Measurements from ENCODE around the gene PCDHA12. TPM values are rescaled to one million over a fixed set of nuclear protein-coding genes. Genes with fewer than 3 reads are reported as not detected.
A peak's percentile ranks its signal among the peaks of the same experiment; 100 is the strongest.

PCDHA12 gene
- total RNA-seq, 1 donor = under 0.01 TPM

DNA sequence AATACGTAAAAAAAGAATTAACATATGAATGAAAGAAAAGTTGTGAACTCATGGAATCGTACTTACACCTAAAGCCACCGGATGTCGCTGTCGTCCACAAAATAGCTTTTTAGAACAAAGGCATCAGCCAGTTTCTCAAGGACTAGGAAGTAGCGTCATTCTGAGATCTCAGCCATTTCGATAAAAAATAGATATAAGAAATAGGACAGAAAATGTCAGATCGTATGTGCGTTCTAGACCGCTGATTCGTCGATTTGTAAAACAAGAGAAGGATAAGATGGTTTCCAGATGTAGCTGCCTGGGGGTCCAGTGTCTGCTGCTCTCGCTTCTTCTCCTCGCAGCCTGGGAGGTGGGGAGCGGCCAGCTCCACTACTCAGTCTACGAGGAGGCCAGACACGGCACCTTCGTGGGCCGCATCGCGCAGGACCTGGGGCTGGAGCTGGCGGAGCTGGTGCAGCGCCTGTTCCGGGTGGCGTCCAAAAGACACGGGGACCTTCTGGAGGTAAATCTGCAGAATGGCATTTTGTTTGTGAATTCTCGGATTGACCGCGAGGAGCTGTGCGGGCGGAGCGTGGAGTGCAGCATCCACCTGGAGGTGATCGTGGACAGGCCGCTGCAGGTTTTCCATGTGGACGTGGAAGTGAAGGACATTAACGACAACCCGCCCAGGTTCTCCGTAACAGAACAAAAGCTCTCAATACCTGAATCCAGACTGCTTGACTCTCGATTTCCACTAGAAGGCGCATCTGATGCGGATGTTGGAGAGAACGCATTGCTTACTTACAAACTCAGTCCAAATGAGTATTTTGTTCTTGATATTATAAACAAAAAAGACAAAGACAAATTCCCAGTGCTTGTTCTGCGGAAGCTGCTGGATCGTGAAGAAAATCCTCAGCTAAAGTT is 19.1 kb upstream of the PCDHA12 start, which contains the start of gene PCDHA10:
PCDHA10 (plus strand) TSS at position 126 of the 903 bp plus-strand sequence; CDS start at position 278, 152 bp downstream.
- TF ChIP-seq, protein P1, sequence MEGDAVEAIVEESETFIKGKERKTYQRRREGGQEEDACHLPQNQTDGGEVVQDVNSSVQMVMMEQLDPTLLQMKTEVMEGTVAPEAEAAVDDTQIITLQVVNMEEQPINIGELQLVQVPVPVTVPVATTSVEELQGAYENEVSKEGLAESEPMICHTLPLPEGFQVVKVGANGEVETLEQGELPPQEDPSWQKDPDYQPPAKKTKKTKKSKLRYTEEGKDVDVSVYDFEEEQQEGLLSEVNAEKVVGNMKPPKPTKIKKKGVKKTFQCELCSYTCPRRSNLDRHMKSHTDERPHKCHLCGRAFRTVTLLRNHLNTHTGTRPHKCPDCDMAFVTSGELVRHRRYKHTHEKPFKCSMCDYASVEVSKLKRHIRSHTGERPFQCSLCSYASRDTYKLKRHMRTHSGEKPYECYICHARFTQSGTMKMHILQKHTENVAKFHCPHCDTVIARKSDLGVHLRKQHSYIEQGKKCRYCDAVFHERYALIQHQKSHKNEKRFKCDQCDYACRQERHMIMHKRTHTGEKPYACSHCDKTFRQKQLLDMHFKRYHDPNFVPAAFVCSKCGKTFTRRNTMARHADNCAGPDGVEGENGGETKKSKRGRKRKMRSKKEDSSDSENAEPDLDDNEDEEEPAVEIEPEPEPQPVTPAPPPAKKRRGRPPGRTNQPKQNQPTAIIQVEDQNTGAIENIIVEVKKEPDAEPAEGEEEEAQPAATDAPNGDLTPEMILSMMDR (IDR thresholded peaks at IDR 0.05; ENCODE audit: insufficient read depth, low read depth, low read length) = peak; percentile 8
- DNase-seq (ENCODE audit: low read depth) = peak; percentile 5
- H3K4me3 ChIP-seq (ENCODE audit: low read depth, low read length) = no peak within 1 kb of the TSS

DNA sequence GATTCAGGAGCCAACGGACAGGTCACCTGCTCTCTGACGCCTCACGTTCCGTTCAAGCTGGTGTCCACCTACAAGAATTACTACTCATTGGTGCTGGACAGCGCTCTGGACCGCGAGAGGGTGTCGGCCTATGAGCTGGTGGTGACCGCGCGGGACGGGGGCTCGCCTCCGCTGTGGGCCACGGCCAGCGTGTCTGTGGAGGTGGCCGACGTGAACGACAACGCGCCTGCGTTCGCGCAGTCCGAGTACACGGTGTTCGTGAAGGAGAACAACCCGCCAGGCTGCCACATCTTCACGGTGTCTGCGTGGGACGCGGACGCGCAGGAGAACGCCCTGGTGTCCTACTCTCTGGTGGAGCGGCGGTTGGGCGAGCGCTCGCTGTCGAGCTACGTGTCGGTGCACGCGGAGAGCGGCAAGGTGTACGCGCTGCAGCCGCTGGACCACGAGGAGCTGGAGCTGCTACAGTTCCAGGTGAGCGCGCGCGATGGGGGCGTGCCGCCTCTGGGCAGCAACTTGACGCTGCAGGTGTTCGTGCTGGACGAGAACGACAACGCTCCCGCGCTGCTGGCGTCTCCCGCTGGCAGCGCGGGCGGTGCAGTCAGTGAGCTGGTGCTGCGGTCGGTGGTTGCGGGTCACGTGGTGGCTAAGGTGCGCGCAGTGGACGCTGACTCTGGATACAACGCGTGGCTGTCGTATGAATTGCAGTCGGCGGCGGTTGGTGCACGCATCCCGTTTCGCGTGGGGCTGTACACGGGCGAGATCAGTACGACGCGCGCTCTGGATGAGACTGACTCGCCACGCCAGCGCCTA is 17.7 kb upstream of the PCDHA12 start:
- DNase-seq (ENCODE audit: low read depth) = no peak
- TF ChIP-seq, protein P1 (IDR thresholded peaks at IDR 0.05; ENCODE audit: insufficient read depth, low read depth, low read length) = no peak

GRCh38 chr5:140857987-140858240 is 17.2 kb upstream of the PCDHA12 start:
- H3K4me3 ChIP-seq (ENCODE audit: low read depth, low read length) = no peak overlapping the region
- TF ChIP-seq, protein P1 (IDR thresholded peaks at IDR 0.05; ENCODE audit: insufficient read depth, low read depth, low read length) = no peak
- no peak for DNase-seq (ENCODE audit: low read depth)

More for the DNA sequence above, 17.7 kb upstream of the PCDHA12 start:
- H3K4me3 ChIP-seq (ENCODE audit: low read depth, low read length) = no peak overlapping the region

GRCh38 chr5:140862441-140863295 is 12.4 kb upstream of the PCDHA12 start:
- DNase-seq (ENCODE audit: low read depth) = no peak
- TF ChIP-seq, protein P1 (IDR thresholded peaks at IDR 0.05; ENCODE audit: insufficient read depth, low read depth, low read length) = no peak
- H3K4me3 ChIP-seq (ENCODE audit: low read depth, low read length) = no peak overlapping the region

DNA sequence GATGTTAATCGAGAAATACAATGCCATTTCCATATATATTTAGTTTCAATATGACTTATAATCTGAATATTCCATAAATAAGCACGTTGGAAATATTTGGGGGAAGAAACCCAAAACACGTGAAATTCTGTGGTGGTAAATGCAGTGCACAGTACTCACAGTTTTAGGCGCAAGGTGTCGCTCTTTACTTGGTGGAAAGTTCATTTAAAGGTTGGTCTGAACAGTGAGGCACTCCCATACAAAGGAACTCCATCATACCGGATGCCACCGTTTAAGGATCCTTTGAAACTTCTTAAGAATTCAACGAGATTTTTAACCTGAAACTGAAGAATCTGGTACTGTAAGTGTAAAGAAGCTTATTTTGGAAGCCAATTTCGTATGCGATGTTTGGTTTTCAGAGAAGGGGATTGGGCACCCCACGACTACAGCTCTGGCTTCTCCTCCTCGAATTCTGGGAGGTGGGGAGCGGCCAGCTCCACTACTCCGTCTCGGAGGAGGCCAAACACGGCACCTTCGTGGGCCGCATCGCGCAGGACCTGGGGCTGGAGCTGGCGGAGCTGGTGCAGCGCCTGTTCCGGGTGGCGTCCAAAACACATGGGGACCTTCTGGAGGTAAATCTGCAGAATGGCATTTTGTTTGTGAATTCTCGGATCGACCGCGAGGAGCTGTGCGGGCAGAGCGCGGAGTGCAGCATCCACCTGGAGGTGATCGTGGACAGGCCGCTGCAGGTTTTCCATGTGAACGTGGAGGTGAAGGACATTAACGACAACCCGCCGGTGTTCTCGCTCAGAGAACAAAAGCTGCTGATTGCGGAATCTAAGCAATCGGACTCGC is 6.2 kb upstream of the PCDHA12 start, which contains the start of gene PCDHA11:
PCDHA11 (plus strand) TSS at position 237 of the 834 bp plus-strand sequence; CDS start at position 384, 147 bp downstream.
- DNase-seq (ENCODE audit: low read depth) = no peak
- TF ChIP-seq, protein P1 (IDR thresholded peaks at IDR 0.05; ENCODE audit: insufficient read depth, low read depth, low read length) = no peak
- H3K4me3 ChIP-seq (ENCODE audit: low read depth, low read length) = no peak within 1 kb of the TSS
